ENCODE results near the gene IRGQ.

IRGQ gene

GRCh38 chr19:43534816-43535761, 60.8 kb downstream of the IRGQ start:
- DNase-seq (ENCODE audit: low read depth) = no peak

Data from HS-5 (cell line).